Caki2 (cell line): ENCODE measurements around the gene HCN4. TPM values are rescaled to one million over a fixed set of nuclear protein-coding genes. Genes with fewer than 3 reads are reported as not detected.

ENCODE experiments used
- DNase-seq: peaks from one replicate; pipeline ENCODE4 v3.0.0-alpha.2; 2015; ENCODE audit warnings: low read depth
- in situ Hi-C: cut with HindIII; loops from 2 replicates; pipeline ENCODE4 v1.10.0; 2016; ENCODE audit warnings: low sequenced_read_pairs, low pct_unique_long_range_greater_than_20kb, mixed read lengths
- total RNA-seq: library from RNA; depleted of rRNA; stranded (reverse); fragments of >200 nt; shearing (Covaris generic); gene quantifications from 2 replicates; pipeline ENCODE4 v1.2.3, GENCODE V29; 2014; ENCODE audit warnings: low replicate concordance; rRNA removed

Gene HCN4
- total RNA-seq, 1 experiment from 2014 or later: not detected

DNA sequence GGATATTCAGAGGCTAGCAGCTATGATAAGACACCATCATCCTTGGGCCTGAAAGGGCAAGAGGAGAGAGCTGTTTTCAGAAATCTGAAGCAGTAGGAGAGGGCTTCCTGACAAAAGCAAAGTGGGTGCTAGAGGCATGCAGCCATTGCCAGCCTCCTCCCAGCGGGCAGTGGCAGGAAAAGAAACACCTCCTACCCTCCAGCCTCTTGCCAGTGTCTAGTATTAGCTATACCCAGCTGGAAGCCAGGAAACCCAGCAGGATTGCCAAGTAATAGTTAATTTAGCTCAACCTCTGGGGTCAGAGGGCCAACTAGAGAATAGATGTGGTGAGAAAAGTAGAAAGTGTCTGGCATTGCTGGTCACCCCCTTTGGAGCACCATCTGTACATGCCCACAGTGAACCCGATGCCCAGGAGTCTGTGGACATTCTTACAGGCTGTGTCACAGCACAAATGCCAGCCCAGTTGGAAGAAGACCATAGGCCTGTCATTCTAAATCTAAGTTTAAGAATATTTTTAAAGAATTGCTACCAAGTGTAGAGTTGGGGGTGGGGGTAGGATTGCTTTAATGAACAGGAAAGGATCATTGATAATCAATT is 85.3 kb downstream of the HCN4 start:
- no peak for DNase-seq
- in situ Hi-C loops: no loop called here

DNA sequence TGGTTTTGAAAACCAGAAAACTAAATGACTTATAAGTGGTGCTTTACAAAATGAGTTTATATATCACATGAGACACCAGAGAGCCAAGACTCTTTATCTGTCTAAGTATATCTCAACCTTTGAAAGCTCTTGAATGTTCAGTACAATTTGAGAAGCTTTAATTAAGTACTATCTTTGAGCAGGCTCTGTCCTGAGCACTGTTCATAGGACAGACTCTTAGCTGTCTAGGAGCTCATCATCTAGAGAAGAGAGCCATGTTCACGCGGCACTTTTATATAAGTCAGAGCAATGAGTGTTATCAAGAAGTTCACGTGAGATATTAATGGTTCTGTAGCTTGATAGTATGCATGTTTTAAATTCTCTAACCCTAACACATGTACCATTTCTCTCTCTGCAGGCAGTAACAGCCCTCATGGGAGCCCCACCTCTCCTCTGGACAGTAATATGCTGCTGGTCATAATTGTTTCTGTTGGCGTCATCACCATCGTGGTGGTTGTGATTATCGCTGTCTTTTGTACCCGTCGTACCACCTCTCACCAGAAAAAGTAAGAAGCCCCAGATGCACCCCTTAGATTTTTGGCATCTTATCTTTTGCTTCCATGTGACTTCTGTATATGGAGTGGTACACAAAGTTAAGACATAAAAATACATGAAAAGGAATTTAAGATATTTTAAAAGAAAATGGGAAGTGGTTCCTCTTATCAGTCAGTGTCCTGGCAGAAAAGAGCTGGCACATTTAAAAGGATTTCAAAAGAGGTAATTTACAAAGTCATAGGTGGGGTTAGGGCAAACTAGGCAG is 86.0 kb downstream of the HCN4 start:
- DNase-seq: no peak
- in situ Hi-C loops: no loop called here

DNA sequence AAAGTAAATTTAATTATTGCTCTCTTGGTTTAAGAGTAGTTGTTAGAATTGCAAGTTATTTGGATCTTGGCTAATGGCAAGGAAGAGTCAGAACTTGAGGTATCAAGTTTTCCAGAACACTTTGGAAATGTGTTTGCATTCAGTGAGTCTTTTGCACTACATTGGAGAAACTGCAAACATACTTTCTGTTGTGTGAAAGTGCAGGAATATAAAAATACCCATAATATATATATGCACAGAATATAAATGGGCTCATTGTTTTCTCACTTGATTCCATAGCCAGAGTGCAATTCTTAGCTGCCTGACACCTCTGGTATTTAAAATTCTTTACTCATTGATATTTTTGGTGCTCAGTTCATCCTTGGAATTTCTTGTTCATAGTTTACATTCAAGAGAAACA is 92.9 kb downstream of the HCN4 start:
- in situ Hi-C loops: no loop called here
- no peak for DNase-seq

DNA sequence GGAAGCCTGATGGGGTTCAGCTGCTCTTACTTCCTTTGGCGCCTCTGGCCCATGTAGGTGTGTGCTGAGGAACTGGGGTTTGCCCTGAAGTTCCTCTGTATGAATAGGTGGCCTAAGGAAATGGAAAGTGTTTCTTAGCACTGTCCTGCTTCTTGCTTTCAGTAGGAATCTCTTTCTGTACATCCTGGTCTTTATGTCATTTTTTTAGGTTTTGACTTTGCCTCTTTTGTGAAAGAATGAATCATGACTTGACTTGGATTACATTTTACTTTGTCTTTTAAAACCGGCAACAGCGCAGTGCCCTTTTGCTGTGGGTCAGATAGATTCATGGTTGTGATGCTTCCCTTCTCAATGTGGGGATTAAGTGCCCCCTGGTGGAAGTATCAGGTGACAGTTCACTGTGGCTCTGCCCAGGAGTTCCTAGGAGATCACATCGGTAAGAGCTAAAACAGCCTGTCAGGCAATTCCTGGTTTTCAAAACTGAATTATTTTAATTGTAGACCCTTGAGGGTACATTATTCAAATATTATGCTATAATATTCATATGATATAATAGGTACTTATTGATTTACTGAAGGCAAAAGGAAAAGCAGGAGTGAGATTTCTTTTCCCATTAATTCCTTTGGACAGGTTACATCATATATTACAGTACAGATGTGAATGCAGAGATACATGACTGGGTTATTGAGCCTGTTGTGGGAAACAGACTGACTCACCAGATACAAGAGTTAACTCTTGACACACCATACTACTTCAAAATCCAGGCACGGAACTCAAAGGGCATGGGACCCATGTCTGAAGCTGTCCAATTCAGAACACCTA is 95.4 kb downstream of the HCN4 start:
- in situ Hi-C loops: no loop called here
- peak; percentile 47 for DNase-seq

DNA sequence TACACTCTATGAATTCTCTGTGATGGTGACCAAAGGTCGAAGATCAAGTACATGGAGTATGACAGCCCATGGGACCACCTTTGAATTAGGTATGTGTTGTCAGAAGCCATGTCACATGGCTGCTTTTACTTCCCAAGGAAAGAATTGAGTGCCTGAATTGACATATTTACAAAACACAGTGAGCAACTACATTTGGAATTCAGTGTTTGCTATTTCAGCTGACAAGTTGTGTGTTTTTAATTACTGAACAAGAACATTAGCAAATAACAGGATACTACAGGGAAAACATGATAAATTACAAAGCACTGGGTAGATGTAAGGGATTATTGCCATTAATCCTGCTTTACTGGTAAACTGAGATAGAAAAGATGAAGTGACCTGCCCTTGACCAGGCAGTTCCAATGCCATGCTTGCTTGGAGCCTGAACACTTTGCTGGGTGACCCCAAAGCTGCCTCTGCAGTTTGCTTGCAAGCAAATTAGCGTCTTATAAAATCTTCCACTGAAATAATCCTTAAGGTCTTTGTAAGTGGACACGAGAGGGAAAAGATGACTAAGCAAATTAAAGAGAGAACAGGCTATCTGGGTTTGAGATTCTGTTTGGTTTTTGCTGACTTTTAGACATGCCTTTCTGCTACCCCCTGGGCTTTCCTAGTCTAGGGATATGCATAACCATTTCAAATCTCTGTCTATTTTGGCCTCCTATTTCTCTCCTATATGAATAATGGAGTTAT is 98.2 kb downstream of the HCN4 start:
- in situ Hi-C loops: no loop called here
- no peak for DNase-seq

Other genes starting within 250 kb of the HCN4 start
- gene REC114, start 74.2 kb upstream of the HCN4 start, total RNA-seq: not detected in 2 replicates